ENCODE measurements around the gene NSUN7. TPM values are rescaled to one million over a fixed set of nuclear protein-coding genes. Genes with fewer than 3 reads are reported as not detected.

The NSUN7 gene
- polyA plus RNA-seq, 1 donor from 2014 or later: 0.51 TPM

- Histone ChIP-seq H2AFZ (ENCODE audit: low read depth, low read length) (no peak overlapping the region), H3K9ac (ENCODE audit: low read length) (no peak overlapping the region)
- TF ChIP-seq REST (IDR thresholded peaks at IDR 0.05; ENCODE audit: borderline replicate concordance) (no peak), RAD21 (conservative IDR thresholded peaks at IDR 0.05) (no peak), MXI1 (conservative IDR thresholded peaks at IDR 0.05; ENCODE audit: poor library complexity, severe bottlenecking) (no peak), TAF1 (IDR thresholded peaks at IDR 0.05; ENCODE audit: low read depth) (no peak), SMC3 (conservative IDR thresholded peaks at IDR 0.05; ENCODE audit: poor library complexity) (no peak), POLR2AphosphoS5 (IDR thresholded peaks at IDR 0.05) (no peak), EP300 (conservative IDR thresholded peaks at IDR 0.05; ENCODE audit: poor library complexity, severe bottlenecking) (no peak), EZH2 (IDR thresholded peaks at IDR 0.05; ENCODE audit: borderline replicate concordance, insufficient read depth, low read length, poor library complexity, severe bottlenecking) (no peak)
- TF ChIP-seq, protein P1, sequence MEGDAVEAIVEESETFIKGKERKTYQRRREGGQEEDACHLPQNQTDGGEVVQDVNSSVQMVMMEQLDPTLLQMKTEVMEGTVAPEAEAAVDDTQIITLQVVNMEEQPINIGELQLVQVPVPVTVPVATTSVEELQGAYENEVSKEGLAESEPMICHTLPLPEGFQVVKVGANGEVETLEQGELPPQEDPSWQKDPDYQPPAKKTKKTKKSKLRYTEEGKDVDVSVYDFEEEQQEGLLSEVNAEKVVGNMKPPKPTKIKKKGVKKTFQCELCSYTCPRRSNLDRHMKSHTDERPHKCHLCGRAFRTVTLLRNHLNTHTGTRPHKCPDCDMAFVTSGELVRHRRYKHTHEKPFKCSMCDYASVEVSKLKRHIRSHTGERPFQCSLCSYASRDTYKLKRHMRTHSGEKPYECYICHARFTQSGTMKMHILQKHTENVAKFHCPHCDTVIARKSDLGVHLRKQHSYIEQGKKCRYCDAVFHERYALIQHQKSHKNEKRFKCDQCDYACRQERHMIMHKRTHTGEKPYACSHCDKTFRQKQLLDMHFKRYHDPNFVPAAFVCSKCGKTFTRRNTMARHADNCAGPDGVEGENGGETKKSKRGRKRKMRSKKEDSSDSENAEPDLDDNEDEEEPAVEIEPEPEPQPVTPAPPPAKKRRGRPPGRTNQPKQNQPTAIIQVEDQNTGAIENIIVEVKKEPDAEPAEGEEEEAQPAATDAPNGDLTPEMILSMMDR (IDR thresholded peaks at IDR 0.05; ENCODE audit: poor library complexity, severe bottlenecking): no peak
These were observed 11.9 kb upstream of the NSUN7 start for GRCh38 chr4:40737879-40738278.

DNA sequence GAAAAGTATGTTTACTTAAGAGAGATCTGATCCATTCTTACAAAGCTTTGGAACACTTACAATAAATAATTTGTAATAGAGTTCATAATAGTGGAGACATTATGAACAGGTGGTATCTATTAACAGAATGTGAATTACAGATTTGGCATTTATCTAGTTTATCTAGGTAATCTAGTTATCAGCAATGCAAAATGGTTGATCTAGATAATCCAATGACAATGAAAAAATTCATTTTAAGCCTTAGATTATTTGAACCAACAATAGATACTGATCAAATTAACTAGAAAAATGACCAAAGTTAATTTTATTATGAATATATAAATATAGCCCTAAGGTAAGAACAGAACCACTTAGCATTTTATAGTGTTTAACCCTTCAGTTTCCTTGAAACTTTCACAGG is 10.4 kb upstream of the NSUN7 start:
- H3K27me3 ChIP-seq (ENCODE audit: insufficient read depth, low read depth, low read length): no peaks in the 10 kb centered on the region
- H3K27ac ChIP-seq (ENCODE audit: low read length): no peak overlapping the region
- TF ChIP-seq POLR2AphosphoS5 (IDR thresholded peaks at IDR 0.05) (no peak), TAF1 (IDR thresholded peaks at IDR 0.05; ENCODE audit: low read depth) (no peak), EZH2 (IDR thresholded peaks at IDR 0.05; ENCODE audit: borderline replicate concordance, insufficient read depth, low read length, poor library complexity, severe bottlenecking) (no peak), EP300 (conservative IDR thresholded peaks at IDR 0.05; ENCODE audit: poor library complexity, severe bottlenecking) (no peak)
- TF ChIP-seq, protein P1 (IDR thresholded peaks at IDR 0.05; ENCODE audit: poor library complexity, severe bottlenecking): no peak
- H3K36me3 ChIP-seq (ENCODE audit: insufficient read depth, low read length): no peaks in the 10 kb centered on the region
- no peaks in the 10 kb centered on the region for H4K20me1 ChIP-seq (ENCODE audit: insufficient read depth)
- no peak overlapping the region for H3K4me3 ChIP-seq (ENCODE audit: low read length)
- H3K4me2 ChIP-seq (ENCODE audit: low read length): no peak overlapping the region
- H3K9me3 ChIP-seq (ENCODE audit: low read length): no peaks in the 10 kb centered on the region
- no peak overlapping the region for H2AFZ ChIP-seq (ENCODE audit: low read depth, low read length)
- H3K79me2 ChIP-seq (replicated peaks; ENCODE audit: insufficient read depth, low read length): no peaks in the 10 kb centered on the region
- H3K9ac ChIP-seq (ENCODE audit: low read length): no peak overlapping the region
- no peaks in the 10 kb centered on the region for H3F3A ChIP-seq (ENCODE audit: insufficient read depth, low read length, poor library complexity, severe bottlenecking)
- no peaks in the 10 kb centered on the region for H3K9me2 ChIP-seq (ENCODE audit: insufficient read depth, low read length)

More at GRCh38 chr4:40737879-40738278, 11.9 kb upstream of the NSUN7 start:
- Histone ChIP-seq H3K27me3 (ENCODE audit: insufficient read depth, low read depth, low read length) (no peaks in the 10 kb centered on the region), H4K20me1 (ENCODE audit: insufficient read depth) (no peaks in the 10 kb centered on the region), H3K79me2 (replicated peaks; ENCODE audit: insufficient read depth, low read length) (no peaks in the 10 kb centered on the region), H3F3A (ENCODE audit: insufficient read depth, low read length, poor library complexity, severe bottlenecking) (no peaks in the 10 kb centered on the region), H3K27ac (ENCODE audit: low read length) (no peak overlapping the region), H3K9me3 (ENCODE audit: low read length) (no peaks in the 10 kb centered on the region), H3K4me3 (ENCODE audit: low read length) (no peak overlapping the region), H3K9me2 (ENCODE audit: insufficient read depth, low read length) (no peaks in the 10 kb centered on the region), H3K4me2 (ENCODE audit: low read length) (no peak overlapping the region), H3K36me3 (ENCODE audit: insufficient read depth, low read length) (no peaks in the 10 kb centered on the region)

Data from neural cell (in vitro differentiated cells).